ENCODE data around the gene HOXD13. TPM values are rescaled to one million over a fixed set of nuclear protein-coding genes. Genes with fewer than 3 reads are reported as not detected.

The HOXD13 gene
- total and polyA plus RNA-seq, 2 of the 8 experiments (the other 6 are each of a cell fraction or from before 2014, with no cell fraction given): not detected

- TF ChIP-seq, protein P1, sequence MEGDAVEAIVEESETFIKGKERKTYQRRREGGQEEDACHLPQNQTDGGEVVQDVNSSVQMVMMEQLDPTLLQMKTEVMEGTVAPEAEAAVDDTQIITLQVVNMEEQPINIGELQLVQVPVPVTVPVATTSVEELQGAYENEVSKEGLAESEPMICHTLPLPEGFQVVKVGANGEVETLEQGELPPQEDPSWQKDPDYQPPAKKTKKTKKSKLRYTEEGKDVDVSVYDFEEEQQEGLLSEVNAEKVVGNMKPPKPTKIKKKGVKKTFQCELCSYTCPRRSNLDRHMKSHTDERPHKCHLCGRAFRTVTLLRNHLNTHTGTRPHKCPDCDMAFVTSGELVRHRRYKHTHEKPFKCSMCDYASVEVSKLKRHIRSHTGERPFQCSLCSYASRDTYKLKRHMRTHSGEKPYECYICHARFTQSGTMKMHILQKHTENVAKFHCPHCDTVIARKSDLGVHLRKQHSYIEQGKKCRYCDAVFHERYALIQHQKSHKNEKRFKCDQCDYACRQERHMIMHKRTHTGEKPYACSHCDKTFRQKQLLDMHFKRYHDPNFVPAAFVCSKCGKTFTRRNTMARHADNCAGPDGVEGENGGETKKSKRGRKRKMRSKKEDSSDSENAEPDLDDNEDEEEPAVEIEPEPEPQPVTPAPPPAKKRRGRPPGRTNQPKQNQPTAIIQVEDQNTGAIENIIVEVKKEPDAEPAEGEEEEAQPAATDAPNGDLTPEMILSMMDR (IDR thresholded peaks at IDR 0.05; ENCODE audit: control extremely low read depth in 1 of 3, insufficient read depth in 1 of 3, low read depth in 1 of 3, low read length in 3 of 3): peak in 2 of 3 experiments; percentile 8 to 10; a peak in 2 of 4 replicates
- no peak for TF ChIP-seq ATF3 (IDR thresholded peaks at IDR 0.05; ENCODE audit: insufficient read depth, low read depth, low read length)
- TF ChIP-seq SRF (IDR thresholded peaks at IDR 0.05; ENCODE audit: low read depth, low read length): no peak
- TF ChIP-seq SIX5 (IDR thresholded peaks at IDR 0.05; ENCODE audit: low read depth, low read length): no peak
- TF ChIP-seq RNF2 (IDR thresholded peaks at IDR 0.05; ENCODE audit: borderline replicate concordance, low read depth, low read length, missing control alignments, poor library complexity, severe bottlenecking): peak; percentile 67
- TF ChIP-seq SP4 (IDR thresholded peaks at IDR 0.05; ENCODE audit: low read length): no peak
- no peak for TF ChIP-seq SAP30 (IDR thresholded peaks at IDR 0.05; ENCODE audit: insufficient read depth, insufficient replicate concordance, low read length)
- TF ChIP-seq TAF1 (IDR thresholded peaks at IDR 0.05; ENCODE audit: low read depth, low read length): no peak
- no peak for TF ChIP-seq SP1 (IDR thresholded peaks at IDR 0.05; ENCODE audit: low read depth, low read length)
- TF ChIP-seq GABPA (IDR thresholded peaks at IDR 0.05; ENCODE audit: borderline replicate concordance, insufficient read depth, low read length): no peak
- TF ChIP-seq EZH2 (IDR thresholded peaks at IDR 0.05; ENCODE audit: low read depth, low read length, severe bottlenecking): peak; percentile 82
- no peak for TF ChIP-seq EP300 (IDR thresholded peaks at IDR 0.05; ENCODE audit: borderline replicate concordance in 1 of 2, low read depth in 2 of 2, low read length in 2 of 2)
- TF ChIP-seq HDAC2 (IDR thresholded peaks at IDR 0.05; ENCODE audit: borderline replicate concordance in 1 of 2, low read depth in 2 of 2, low read length in 2 of 2): no peak
- no peak for TF ChIP-seq SIRT6 (IDR thresholded peaks at IDR 0.05; ENCODE audit: low read length)
- TF ChIP-seq EGR1 (IDR thresholded peaks at IDR 0.05; ENCODE audit: borderline replicate concordance, low read depth, low read length): no peak
- TF ChIP-seq NRF1 (IDR thresholded peaks at IDR 0.05; ENCODE audit: low read depth, low read length): no peak
- TF ChIP-seq, protein P2, sequence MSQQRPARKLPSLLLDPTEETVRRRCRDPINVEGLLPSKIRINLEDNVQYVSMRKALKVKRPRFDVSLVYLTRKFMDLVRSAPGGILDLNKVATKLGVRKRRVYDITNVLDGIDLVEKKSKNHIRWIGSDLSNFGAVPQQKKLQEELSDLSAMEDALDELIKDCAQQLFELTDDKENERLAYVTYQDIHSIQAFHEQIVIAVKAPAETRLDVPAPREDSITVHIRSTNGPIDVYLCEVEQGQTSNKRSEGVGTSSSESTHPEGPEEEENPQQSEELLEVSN (IDR thresholded peaks at IDR 0.05): no peak
- no peak for TF ChIP-seq TEAD4 (IDR thresholded peaks at IDR 0.05; ENCODE audit: low read depth, low read length)
These were observed 19.3 kb upstream of the HOXD13 start (continued) for GRCh38 chr2:176072951-176073904.

All from H1 (cell line).